SK-N-SH treated with all-trans-retinoic acid at 6 μM for 48 hours (cell line): ENCODE measurements around the gene PRADC1.
A peak's percentile ranks its signal among the peaks of the same experiment; 100 is the strongest.

Source experiments
- ATAC-seq: fragments of 200-7000 bp; cut with Tn5 transposase; 3 replicates; pipeline ENCODE4 v1.9.1; 2020; ENCODE audit warnings: mild to moderate bottlenecking, moderate library complexity
- ARNTL ChIP-seq: fragments of 450-650 bp; formaldehyde crosslinking; IDR thresholded peaks from 2 replicates; pipeline ENCODE4 v1.5.0; 2020; ENCODE audit warnings: low read depth, mild to moderate bottlenecking, moderate library complexity, borderline replicate concordance
- BACH2 ChIP-seq: fragments of 250-450 bp; sonication (Bioruptor Pico); IDR thresholded peaks from 2 replicates; pipeline ENCODE4 v1.9.0; 2021; ENCODE audit warnings: mild to moderate bottlenecking, borderline replicate concordance
- CREB5 ChIP-seq: fragments of 250-450 bp; sonication (Bioruptor Pico); IDR thresholded peaks from 2 replicates; pipeline ENCODE4 v1.5.1; 2020; ENCODE audit warnings: low read depth, mild to moderate bottlenecking, moderate library complexity
- CSDC2 ChIP-seq: fragments of 250-450 bp; sonication (Bioruptor Pico); IDR thresholded peaks from 2 replicates; pipeline ENCODE4 v1.5.0; 2020; ENCODE audit warnings: mild to moderate bottlenecking, moderate library complexity
- CSRNP3 ChIP-seq: fragments of 250-450 bp; sonication (Bioruptor Pico); IDR thresholded peaks from 2 replicates; pipeline ENCODE4 v1.5.1; 2021; ENCODE audit warnings: mild to moderate bottlenecking, moderate library complexity
- ESRRG ChIP-seq: fragments of 250-450 bp; sonication (Bioruptor Pico); IDR thresholded peaks from 2 replicates; pipeline ENCODE4 v1.6.1; 2021; ENCODE audit warnings: mild to moderate bottlenecking
- GLIS3 ChIP-seq: fragments of 250-450 bp; sonication (Bioruptor Pico); IDR thresholded peaks from 2 replicates; pipeline ENCODE4 v1.5.0; 2020; ENCODE audit warnings: mild to moderate bottlenecking, moderate library complexity
- ISL1 ChIP-seq: fragments of 250-450 bp; sonication (Bioruptor Pico); IDR thresholded peaks from 2 replicates; pipeline ENCODE4 v2.1.2; 2022; ENCODE audit warnings: mild to moderate bottlenecking, moderate library complexity
- OSR1 ChIP-seq: fragments of 250-450 bp; sonication (Bioruptor Pico); IDR thresholded peaks from 2 replicates; pipeline ENCODE4 v1.8.0; 2022; ENCODE audit warnings: moderate library complexity, mild to moderate bottlenecking, inconsistent platforms
- PATZ1 ChIP-seq: fragments of 250-450 bp; sonication (Bioruptor Pico); IDR thresholded peaks from 2 replicates; pipeline ENCODE4 v1.8.0; 2020; ENCODE audit warnings: mild to moderate bottlenecking, moderate library complexity, borderline replicate concordance
- RARB ChIP-seq: fragments of 250-450 bp; sonication (Bioruptor Pico); IDR thresholded peaks from 2 replicates; pipeline ENCODE4 v1.8.0; 2021; ENCODE audit warnings: mild to moderate bottlenecking, moderate library complexity
- SNAI2 ChIP-seq: fragments of 250-450 bp; sonication (Bioruptor Pico); IDR thresholded peaks from 2 replicates; pipeline ENCODE4 v1.5.0; 2020; ENCODE audit warnings: mild to moderate bottlenecking, moderate library complexity
- ZC3H10 ChIP-seq: fragments of 250-450 bp; sonication (Bioruptor Pico); IDR thresholded peaks from 2 replicates; pipeline ENCODE4 v1.5.1; 2021; ENCODE audit warnings: mild to moderate bottlenecking, moderate library complexity
- ZFP3 ChIP-seq: fragments of 250-450 bp; sonication (Bioruptor Pico); IDR thresholded peaks from 2 replicates; pipeline ENCODE4 v1.5.0; 2020; ENCODE audit warnings: mild to moderate bottlenecking, moderate library complexity
- ZFP30 ChIP-seq: fragments of 450-650 bp; formaldehyde crosslinking; IDR thresholded peaks from 2 replicates; pipeline ENCODE4 v1.5.0; 2022; ENCODE audit warnings: mild to moderate bottlenecking, moderate library complexity
- ZNF565 ChIP-seq: fragments of 450-650 bp; formaldehyde crosslinking; conservative IDR thresholded peaks from 2 replicates; pipeline ENCODE4 v1.5.0; 2020; ENCODE audit warnings: low read depth, mild to moderate bottlenecking, moderate library complexity
- ZNF70 ChIP-seq: fragments of 450-650 bp; formaldehyde crosslinking; IDR thresholded peaks from 2 replicates; pipeline ENCODE4 v1.5.0; 2020; ENCODE audit warnings: mild to moderate bottlenecking, moderate library complexity
- ZNF8 ChIP-seq: fragments of 450-650 bp; formaldehyde crosslinking; IDR thresholded peaks from 2 replicates; pipeline ENCODE4 v1.5.0; 2020; ENCODE audit warnings: mild to moderate bottlenecking, moderate library complexity
- TF ChIP-seq, protein P1 (sequence below): fragments of 250-450 bp; sonication (Bioruptor Pico); IDR thresholded peaks from 2 replicates; pipeline ENCODE4 v1.5.0; 2020; ENCODE audit warnings: mild to moderate bottlenecking, moderate library complexity
- TF ChIP-seq, protein P2 (sequence below): fragments of 250-450 bp; sonication (Bioruptor Pico); IDR thresholded peaks from 2 replicates; pipeline ENCODE4 v1.8.0; 2021; ENCODE audit warnings: low read depth, mild to moderate bottlenecking, moderate library complexity, borderline replicate concordance

Gene PRADC1

DNA sequence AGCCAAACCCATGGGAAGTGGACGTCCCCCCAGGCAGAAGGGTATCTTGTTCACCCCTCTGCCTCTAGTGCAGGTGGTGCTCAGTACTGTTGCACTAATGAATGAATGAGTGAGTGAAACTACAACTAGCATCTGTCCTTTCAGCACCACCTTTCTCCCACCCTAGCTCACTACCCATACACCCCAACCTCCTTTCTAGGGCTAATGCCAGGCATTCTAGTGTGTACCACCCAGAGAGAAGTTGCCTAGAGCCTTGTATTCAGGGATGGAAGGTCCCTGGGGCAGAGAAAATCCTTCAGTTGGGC, 23.5 kb upstream of the PRADC1 start (continued):
- TF ChIP-seq CREB5 (no peak), ZFP30 (CRISPR knock-in tag) (no peak), BACH2 (CRISPR knock-in tag) (no peak), ISL1 (CRISPR knock-in tag) (no peak), ZFP3 (CRISPR knock-in tag) (no peak), RARB (CRISPR knock-in tag) (no peak), GLIS3 (CRISPR knock-in tag) (no peak), ZC3H10 (CRISPR knock-in tag) (no peak)

- no peak for TF ChIP-seq RARB (CRISPR knock-in tag)
- TF ChIP-seq SNAI2, result no peak
- TF ChIP-seq GLIS3 (CRISPR knock-in tag), result no peak
- ATAC-seq, result peak; percentile 5
These were observed 23.0 kb upstream of the PRADC1 start for GRCh38 chr2:73255907-73256617.

DNA sequence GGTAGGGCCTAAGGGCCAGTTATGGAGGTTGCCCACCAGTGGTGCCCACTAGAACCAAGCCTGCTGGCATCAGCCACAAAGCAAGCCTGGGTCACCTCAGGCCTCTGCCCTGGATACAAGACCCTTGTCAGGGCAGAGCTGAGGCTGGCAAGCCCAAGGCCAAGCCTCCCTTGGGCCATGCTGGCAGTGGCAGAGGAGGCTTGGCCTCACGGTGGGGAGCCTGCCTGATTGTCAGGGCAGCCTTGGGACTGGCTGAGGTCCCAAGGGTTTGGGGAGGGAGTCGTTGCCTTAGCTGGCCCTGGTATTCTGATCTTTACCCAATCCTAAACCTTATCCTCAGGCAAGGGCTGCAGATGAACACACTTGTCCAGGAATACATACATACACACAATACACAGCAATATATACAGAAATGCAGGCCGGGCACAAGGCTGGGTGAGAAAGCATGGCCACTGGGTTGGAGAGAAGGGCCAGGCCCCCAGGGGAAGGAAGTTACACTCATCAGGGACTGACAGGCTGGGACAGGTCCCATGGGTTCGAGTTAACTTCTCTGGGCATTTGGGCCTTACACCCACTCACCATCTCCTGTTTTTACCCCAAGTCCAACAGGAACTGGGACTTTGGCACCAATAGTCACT, 22.1 kb upstream of the PRADC1 start:
- TF ChIP-seq, protein P1, sequence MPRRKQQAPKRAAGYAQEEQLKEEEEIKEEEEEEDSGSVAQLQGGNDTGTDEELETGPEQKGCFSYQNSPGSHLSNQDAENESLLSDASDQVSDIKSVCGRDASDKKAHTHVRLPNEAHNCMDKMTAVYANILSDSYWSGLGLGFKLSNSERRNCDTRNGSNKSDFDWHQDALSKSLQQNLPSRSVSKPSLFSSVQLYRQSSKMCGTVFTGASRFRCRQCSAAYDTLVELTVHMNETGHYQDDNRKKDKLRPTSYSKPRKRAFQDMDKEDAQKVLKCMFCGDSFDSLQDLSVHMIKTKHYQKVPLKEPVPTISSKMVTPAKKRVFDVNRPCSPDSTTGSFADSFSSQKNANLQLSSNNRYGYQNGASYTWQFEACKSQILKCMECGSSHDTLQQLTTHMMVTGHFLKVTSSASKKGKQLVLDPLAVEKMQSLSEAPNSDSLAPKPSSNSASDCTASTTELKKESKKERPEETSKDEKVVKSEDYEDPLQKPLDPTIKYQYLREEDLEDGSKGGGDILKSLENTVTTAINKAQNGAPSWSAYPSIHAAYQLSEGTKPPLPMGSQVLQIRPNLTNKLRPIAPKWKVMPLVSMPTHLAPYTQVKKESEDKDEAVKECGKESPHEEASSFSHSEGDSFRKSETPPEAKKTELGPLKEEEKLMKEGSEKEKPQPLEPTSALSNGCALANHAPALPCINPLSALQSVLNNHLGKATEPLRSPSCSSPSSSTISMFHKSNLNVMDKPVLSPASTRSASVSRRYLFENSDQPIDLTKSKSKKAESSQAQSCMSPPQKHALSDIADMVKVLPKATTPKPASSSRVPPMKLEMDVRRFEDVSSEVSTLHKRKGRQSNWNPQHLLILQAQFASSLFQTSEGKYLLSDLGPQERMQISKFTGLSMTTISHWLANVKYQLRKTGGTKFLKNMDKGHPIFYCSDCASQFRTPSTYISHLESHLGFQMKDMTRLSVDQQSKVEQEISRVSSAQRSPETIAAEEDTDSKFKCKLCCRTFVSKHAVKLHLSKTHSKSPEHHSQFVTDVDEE (CRISPR knock-in tag), result no peak
- TF ChIP-seq ZNF8 (CRISPR knock-in tag), result no peak
- TF ChIP-seq ZFP3 (CRISPR knock-in tag), result no peak
- TF ChIP-seq, protein P2, sequence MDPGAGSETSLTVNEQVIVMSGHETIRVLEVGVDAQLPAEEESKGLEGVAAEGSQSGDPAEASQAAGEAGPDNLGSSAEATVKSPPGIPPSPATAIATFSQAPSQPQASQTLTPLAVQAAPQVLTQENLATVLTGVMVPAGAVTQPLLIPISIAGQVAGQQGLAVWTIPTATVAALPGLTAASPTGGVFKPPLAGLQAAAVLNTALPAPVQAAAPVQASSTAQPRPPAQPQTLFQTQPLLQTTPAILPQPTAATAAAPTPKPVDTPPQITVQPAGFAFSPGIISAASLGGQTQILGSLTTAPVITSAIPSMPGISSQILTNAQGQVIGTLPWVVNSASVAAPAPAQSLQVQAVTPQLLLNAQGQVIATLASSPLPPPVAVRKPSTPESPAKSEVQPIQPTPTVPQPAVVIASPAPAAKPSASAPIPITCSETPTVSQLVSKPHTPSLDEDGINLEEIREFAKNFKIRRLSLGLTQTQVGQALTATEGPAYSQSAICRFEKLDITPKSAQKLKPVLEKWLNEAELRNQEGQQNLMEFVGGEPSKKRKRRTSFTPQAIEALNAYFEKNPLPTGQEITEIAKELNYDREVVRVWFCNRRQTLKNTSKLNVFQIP, result no peak
- TF ChIP-seq RARB (CRISPR knock-in tag), result no peak
- TF ChIP-seq OSR1 (CRISPR knock-in tag), result no peak
- no peak for TF ChIP-seq PATZ1
- TF ChIP-seq ZNF565 (CRISPR knock-in tag), result no peak
- no peak for TF ChIP-seq ZNF70 (CRISPR knock-in tag)
- TF ChIP-seq ISL1 (CRISPR knock-in tag), result no peak
- TF ChIP-seq ZC3H10 (CRISPR knock-in tag), result no peak
- no peak for TF ChIP-seq CSDC2 (CRISPR knock-in tag)
- TF ChIP-seq ESRRG (CRISPR knock-in tag), result no peak
- TF ChIP-seq CREB5, result no peak
- no peak for TF ChIP-seq CSRNP3
- no peak for TF ChIP-seq ARNTL (CRISPR knock-in tag)
- peak; percentile 13 for ATAC-seq
